Measurements from ENCODE around the gene FBLN2.

The FBLN2 gene

DNA sequence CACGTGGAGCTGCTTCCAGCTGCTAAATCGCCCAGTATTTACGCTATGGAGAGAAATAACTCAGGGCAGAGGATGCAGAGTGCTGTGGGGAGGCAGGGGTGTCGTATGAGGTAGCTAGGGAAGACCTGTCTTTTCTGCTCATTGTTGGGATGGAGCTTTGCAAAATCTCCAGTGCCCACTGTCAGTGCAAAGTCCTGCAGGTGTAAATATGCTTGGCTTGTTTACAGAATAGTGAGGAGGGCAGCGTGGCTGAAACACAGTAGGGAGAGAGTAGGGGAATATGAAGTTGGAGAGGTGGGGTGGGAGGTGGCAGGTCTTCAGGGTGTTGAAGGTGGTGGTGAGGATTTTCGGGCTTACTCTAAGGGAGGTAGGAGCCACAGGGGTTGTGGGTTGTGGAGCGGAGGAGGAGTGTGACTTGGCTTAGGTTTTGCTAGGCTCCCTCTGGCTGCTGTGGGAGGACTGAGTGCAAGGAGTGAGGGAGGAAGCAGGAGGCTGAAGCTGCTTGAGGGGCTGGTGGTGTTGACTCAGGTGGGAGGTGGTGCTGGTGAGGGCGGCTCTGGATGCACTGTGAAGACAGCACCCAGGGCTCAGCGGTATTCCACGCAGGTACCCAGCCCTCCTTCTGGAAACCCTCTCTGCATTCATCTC is 125.7 kb downstream of the FBLN2 start:
- Histone ChIP-seq H3K4me3 (ENCODE audit: low read length) (no peak overlapping the region), H3K27me3 (ENCODE audit: insufficient read depth, low read length) (no peaks in the 10 kb centered on the region), H3K36me3 (ENCODE audit: insufficient read depth, low read length) (no peaks in the 10 kb centered on the region), H3K4me1 (ENCODE audit: insufficient read depth, low read length) (peaks cover 20% of the 10 kb centered on the region), H3K9me3 (ENCODE audit: low read length) (peaks cover 2% of the 10 kb centered on the region), H2AFZ (ENCODE audit: low read depth, low read length) (no peak overlapping the region)

GRCh38 chr3:13676356-13677017 is 127.6 kb downstream of the FBLN2 start:
- Histone ChIP-seq H3K27me3 (ENCODE audit: insufficient read depth, low read length) (no peaks in the 10 kb centered on the region), H3K4me1 (ENCODE audit: insufficient read depth, low read length) (peaks cover 19% of the 10 kb centered on the region), H2AFZ (ENCODE audit: low read depth, low read length) (no peak overlapping the region), H3K4me3 (ENCODE audit: low read length) (no peak overlapping the region), H3K9me3 (ENCODE audit: low read length) (peaks cover 2% of the 10 kb centered on the region), H3K36me3 (ENCODE audit: insufficient read depth, low read length) (no peaks in the 10 kb centered on the region)

- H3K27me3 ChIP-seq (ENCODE audit: insufficient read depth, low read length) = no peaks in the 10 kb centered on the region
- H3K4me3 ChIP-seq (ENCODE audit: low read length) = no peak overlapping the region
- H2AFZ ChIP-seq (ENCODE audit: low read depth, low read length) = no peak overlapping the region
- H3K36me3 ChIP-seq (ENCODE audit: insufficient read depth, low read length) = no peaks in the 10 kb centered on the region
- H3K9me3 ChIP-seq (ENCODE audit: low read length) = peaks cover 2% of the 10 kb centered on the region
- peaks cover 11% of the 10 kb centered on the region for H3K4me1 ChIP-seq (ENCODE audit: insufficient read depth, low read length)
Observed at GRCh38 chr3:13677272-13677671, 128.3 kb downstream of the FBLN2 start.

DNA sequence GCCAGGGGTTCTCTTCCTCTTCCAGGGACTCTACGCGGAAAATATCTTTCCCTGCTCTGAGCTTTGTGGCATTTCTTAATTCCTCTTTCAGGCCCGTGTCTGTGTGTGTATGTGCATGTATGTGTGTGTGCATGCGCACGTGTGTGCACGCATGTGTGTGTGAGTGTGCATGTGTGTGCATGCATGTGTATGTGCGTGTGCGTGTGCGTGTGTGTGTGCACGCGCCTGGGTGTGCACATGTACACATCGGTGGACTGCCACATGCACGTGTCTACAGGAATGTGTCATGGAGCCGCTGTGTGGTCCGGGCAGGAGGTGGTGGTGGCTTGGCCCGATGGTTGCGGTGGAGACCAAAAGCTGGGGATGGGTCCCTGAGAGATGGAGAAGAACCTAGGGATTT is 133.0 kb downstream of the FBLN2 start:
- H3K4me3 ChIP-seq (ENCODE audit: low read length) = no peak overlapping the region
- peaks cover 19% of the 10 kb centered on the region for H3K4me1 ChIP-seq (ENCODE audit: insufficient read depth, low read length)
- H3K27me3 ChIP-seq (ENCODE audit: insufficient read depth, low read length) = no peaks in the 10 kb centered on the region
- no peak overlapping the region for H2AFZ ChIP-seq (ENCODE audit: low read depth, low read length)
- no peaks in the 10 kb centered on the region for H3K9me3 ChIP-seq (ENCODE audit: low read length)
- no peaks in the 10 kb centered on the region for H3K36me3 ChIP-seq (ENCODE audit: insufficient read depth, low read length)

DNA sequence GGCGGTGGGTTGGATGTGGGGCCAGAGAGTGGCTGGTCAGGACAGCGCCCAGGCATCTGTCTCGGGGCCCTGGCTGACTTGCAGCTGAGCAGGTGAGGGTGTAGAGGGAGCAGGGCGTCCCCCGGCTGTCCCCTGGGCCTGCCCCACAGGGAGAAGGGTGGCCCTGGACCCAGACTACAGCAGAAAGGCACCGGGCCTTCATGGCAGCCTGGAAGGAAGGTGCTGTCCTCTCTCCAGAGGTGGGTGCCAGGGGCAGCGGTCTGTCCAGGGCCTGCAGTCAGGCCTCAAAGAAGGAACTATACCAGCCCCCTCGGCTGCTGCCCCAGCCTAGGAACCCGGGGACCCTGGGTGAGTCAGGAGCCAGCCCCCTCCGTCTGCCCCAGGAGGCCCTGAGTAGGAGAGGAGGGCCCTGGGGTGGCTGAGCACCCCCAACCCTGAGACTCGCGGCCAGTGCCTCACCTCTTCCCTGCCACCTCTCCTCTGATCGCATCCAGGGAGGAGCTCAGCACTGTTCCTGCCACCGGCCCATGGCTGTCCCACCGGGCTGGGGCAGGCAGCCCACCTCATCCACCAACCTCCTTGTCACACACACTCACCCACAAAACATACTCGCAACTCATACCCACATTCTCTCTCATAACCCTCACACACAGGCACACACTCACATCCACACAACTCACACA is 133.5 kb downstream of the FBLN2 start:
- Histone ChIP-seq H3K9me3 (ENCODE audit: low read length) (no peaks in the 10 kb centered on the region), H3K4me3 (ENCODE audit: low read length) (no peak overlapping the region), H3K4me1 (ENCODE audit: insufficient read depth, low read length) (peaks cover 25% of the 10 kb centered on the region), H3K27me3 (ENCODE audit: insufficient read depth, low read length) (no peaks in the 10 kb centered on the region), H3K36me3 (ENCODE audit: insufficient read depth, low read length) (no peaks in the 10 kb centered on the region), H2AFZ (ENCODE audit: low read depth, low read length) (no peak overlapping the region)

GRCh38 chr3:13683288-13683687 is 134.4 kb downstream of the FBLN2 start:
- H3K4me1 ChIP-seq (ENCODE audit: insufficient read depth, low read length) = peaks cover 33% of the 10 kb centered on the region

GRCh38 chr3:13683772-13684171 is 134.8 kb downstream of the FBLN2 start:
- H3K9me3 ChIP-seq (ENCODE audit: low read length) = no peaks in the 10 kb centered on the region
- H3K36me3 ChIP-seq (ENCODE audit: insufficient read depth, low read length) = no peaks in the 10 kb centered on the region
- no peaks in the 10 kb centered on the region for H3K27me3 ChIP-seq (ENCODE audit: insufficient read depth, low read length)
- H3K4me1 ChIP-seq (ENCODE audit: insufficient read depth, low read length) = peaks cover 38% of the 10 kb centered on the region
- no peak overlapping the region for H2AFZ ChIP-seq (ENCODE audit: low read depth, low read length)
- no peak overlapping the region for H3K4me3 ChIP-seq (ENCODE audit: low read length)

More at GRCh38 chr3:13683288-13683687, 134.4 kb downstream of the FBLN2 start:
- Histone ChIP-seq H3K27me3 (ENCODE audit: insufficient read depth, low read length) (no peaks in the 10 kb centered on the region), H3K4me3 (ENCODE audit: low read length) (no peak overlapping the region), H3K9me3 (ENCODE audit: low read length) (no peaks in the 10 kb centered on the region), H3K36me3 (ENCODE audit: insufficient read depth, low read length) (no peaks in the 10 kb centered on the region), H2AFZ (ENCODE audit: low read depth, low read length) (no peak overlapping the region)

DNA sequence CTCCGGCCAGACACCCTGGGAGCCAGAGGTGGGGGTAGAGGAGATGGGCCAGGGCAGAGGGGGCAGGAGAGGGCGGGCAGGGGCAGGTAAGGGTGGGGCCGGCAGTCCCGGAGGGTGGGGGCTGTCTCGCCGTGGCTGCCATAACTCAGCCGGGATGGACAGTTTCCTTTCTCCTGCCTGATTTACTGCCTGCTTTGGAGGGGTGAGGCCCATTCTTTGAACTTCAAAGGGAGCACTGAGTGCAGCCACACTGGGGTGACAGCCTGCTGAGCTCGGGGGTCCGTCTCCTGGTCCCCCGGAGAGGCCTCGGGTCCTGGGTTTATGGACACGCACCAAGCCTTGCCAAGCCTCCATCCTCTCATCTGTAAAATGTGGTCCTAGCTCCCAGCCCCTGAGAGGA is 135.4 kb downstream of the FBLN2 start:
- Histone ChIP-seq H3K4me1 (ENCODE audit: insufficient read depth, low read length) (peaks cover 42% of the 10 kb centered on the region), H2AFZ (ENCODE audit: low read depth, low read length) (no peak overlapping the region), H3K9me3 (ENCODE audit: low read length) (no peaks in the 10 kb centered on the region), H3K27me3 (ENCODE audit: insufficient read depth, low read length) (no peaks in the 10 kb centered on the region), H3K36me3 (ENCODE audit: insufficient read depth, low read length) (no peaks in the 10 kb centered on the region), H3K4me3 (ENCODE audit: low read length) (no peak overlapping the region)

- Histone ChIP-seq H3K9me3 (ENCODE audit: low read length) (no peaks in the 10 kb centered on the region), H2AFZ (ENCODE audit: low read depth, low read length) (no peak overlapping the region), H3K36me3 (ENCODE audit: insufficient read depth, low read length) (no peaks in the 10 kb centered on the region), H3K4me1 (ENCODE audit: insufficient read depth, low read length) (peaks cover 39% of the 10 kb centered on the region), H3K4me3 (ENCODE audit: low read length) (no peak overlapping the region), H3K27me3 (ENCODE audit: insufficient read depth, low read length) (no peaks in the 10 kb centered on the region)
Observed at GRCh38 chr3:13684854-13685253, 135.9 kb downstream of the FBLN2 start.

- peaks cover 34% of the 10 kb centered on the region for H3K4me1 ChIP-seq (ENCODE audit: insufficient read depth, low read length)
- no peaks in the 10 kb centered on the region for H3K9me3 ChIP-seq (ENCODE audit: low read length)
- no peak overlapping the region for H3K4me3 ChIP-seq (ENCODE audit: low read length)
- H3K27me3 ChIP-seq (ENCODE audit: insufficient read depth, low read length) = no peaks in the 10 kb centered on the region
- no peaks in the 10 kb centered on the region for H3K36me3 ChIP-seq (ENCODE audit: insufficient read depth, low read length)
- H2AFZ ChIP-seq (ENCODE audit: low read depth, low read length) = no peak overlapping the region
Observed at GRCh38 chr3:13685721-13686120, 136.8 kb downstream of the FBLN2 start.

DNA sequence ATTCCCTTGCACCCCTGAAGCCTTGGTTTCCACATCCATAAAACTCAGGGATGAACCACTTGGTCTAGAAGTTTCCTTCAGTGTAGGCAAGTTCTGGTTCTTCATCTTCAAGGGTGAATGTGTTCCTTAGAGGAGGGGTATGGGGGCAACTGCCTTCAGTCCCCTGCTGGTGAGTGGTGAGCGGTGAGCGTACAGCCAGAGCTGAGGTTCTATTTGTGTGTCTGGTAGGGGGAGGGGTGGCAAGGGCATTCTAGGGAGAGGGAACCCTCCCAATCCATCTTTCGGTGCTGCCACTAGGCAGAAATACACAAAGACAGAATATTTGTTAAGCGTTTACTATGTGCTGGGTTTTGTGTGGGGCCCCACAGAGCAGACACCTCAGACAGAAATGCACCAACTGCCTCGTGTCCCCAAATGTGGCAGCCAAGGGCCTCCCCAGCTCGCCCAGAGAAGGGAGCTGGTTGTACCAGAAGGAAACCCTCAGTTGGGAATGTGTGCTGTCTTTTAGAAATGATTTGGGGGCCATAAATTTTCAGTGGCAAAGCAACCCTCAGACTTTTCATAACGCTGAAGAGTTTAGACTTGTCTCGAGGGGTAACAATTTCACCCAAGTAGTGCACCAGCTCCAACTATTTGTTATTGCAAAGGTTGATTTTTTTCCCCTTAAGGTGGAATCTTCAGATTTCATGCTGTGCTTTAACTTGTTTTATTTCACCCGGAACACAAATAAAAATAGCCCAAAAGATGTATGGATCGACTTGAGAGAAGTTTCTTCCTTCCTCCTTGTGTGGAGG is 137.6 kb downstream of the FBLN2 start:
- Histone ChIP-seq H3K27me3 (ENCODE audit: insufficient read depth, low read length) (no peaks in the 10 kb centered on the region), H3K4me1 (ENCODE audit: insufficient read depth, low read length) (peaks cover 34% of the 10 kb centered on the region)

GRCh38 chr3:13687517-13687943 is 138.6 kb downstream of the FBLN2 start:
- Histone ChIP-seq H3K27me3 (ENCODE audit: insufficient read depth, low read length) (no peaks in the 10 kb centered on the region), H3K9me3 (ENCODE audit: low read length) (no peaks in the 10 kb centered on the region), H3K4me3 (ENCODE audit: low read length) (no peak overlapping the region), H2AFZ (ENCODE audit: low read depth, low read length) (no peak overlapping the region), H3K4me1 (ENCODE audit: insufficient read depth, low read length) (peaks cover 34% of the 10 kb centered on the region), H3K36me3 (ENCODE audit: insufficient read depth, low read length) (no peaks in the 10 kb centered on the region)

More for the DNA sequence above, 137.6 kb downstream of the FBLN2 start:
- H3K4me3 ChIP-seq (ENCODE audit: low read length) = no peak overlapping the region
- no peaks in the 10 kb centered on the region for H3K36me3 ChIP-seq (ENCODE audit: insufficient read depth, low read length)
- no peak overlapping the region for H2AFZ ChIP-seq (ENCODE audit: low read depth, low read length)
- no peaks in the 10 kb centered on the region for H3K9me3 ChIP-seq (ENCODE audit: low read length)
